Right hindlimb (tissue), 1 donor: ENCODE results near the gene ZBTB7C.

Source experiments
- DNase-seq: peaks from one replicate; pipeline ENCODE4 v3.0.0-alpha.2; 2018

Gene ZBTB7C

DNA sequence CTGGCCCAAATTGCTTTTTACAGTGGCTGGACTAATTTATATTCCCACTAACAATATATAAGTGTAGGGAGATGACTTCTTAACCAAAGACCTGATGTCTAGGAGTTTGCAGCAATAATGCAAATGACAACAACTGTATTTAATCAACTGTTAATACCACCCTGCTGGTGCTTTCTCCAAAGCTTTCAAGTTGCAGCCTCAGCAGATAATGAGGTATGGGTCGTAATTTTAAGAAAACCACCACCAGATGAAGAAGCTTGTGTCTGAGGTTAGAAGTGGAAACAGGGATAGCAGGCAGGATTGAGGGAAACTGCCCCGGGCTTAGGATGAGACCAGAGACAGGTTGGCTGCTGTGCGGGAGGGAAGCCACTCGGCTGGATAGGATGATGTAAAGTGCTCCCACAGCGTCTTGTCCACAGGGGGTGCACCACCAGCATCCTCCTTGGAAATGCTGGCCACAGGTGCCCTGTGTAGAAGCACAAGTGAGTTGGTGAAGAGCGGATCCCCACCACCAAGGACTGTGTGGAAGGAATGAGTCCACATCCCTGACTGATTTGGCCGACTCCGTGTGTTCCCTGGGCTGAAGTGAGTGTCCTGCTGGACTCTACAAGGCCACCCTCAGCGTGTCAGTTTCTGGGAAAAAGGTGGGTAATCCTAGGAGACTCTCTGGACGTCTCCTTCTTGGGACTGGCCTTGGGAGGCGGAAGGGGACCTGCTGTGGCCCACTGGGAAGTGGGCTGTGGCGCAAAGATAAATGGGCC lies 402.6 kb downstream of the ZBTB7C start:
- DNase-seq = peak; percentile 12

DNA sequence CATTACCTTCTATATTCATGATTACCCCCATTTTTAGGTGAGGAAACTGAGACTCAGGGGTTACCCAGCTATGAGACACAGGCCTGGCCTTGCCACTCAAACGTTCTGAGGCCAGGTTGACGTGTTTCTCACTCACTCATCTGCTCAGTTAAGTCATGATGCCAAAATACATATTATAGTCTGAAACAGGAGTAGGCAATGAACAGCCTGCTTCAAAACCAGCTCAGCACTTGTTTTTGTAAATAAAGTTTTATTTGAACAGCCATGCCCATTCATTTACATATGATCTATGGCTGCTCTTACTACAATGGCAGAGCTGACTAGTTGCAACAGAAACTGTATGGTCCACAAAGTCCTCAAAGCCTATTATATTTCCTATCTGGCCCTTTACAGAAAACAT lies 404.6 kb downstream of the ZBTB7C start:
- DNase-seq = no peak

DNA sequence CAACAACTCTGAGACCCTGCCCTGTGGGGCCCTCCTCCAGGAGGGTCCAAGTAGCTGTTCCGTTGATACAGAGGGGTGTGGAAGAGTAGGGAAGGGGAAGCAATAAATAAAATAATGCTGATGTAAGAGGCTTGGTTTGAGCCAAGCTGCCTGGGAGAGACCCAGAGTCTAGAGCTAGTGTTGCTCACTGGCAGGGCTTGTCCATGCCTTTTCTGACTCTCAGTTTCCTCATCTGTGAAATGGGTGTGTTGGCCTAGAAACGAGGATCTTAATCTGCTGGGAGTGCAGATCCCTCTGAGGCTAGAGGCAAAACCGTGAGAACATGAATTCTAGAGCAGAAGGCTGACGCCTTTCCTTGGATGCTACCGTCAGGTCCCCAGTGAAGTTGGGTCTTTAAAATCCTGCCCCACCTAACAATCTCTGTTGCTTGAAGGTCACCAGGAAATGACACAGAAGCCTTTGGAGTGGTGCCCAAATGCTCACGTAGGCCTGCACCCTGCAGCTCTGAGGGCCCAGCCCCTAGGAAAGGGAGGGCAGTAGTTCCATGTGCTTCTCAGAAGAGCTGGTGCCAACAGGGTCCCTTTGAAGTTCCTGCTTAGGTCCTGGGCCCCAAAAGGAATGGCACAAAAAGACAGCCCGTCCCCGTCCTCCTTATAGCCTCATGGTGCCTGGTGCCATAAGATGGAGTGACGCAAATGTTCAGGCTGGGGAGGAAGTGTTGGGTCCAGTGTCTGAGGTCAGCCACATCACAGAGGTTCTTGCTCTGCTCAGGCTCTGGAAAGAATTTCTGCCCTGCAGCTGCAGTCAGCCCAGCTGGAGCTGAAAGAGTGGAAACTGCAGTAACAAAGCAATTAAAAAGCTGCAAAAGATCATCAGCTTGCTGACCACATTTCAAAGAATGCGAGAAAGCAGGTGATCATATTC lies 405.5 kb downstream of the ZBTB7C start:
- DNase-seq = peak; percentile 36

DNA sequence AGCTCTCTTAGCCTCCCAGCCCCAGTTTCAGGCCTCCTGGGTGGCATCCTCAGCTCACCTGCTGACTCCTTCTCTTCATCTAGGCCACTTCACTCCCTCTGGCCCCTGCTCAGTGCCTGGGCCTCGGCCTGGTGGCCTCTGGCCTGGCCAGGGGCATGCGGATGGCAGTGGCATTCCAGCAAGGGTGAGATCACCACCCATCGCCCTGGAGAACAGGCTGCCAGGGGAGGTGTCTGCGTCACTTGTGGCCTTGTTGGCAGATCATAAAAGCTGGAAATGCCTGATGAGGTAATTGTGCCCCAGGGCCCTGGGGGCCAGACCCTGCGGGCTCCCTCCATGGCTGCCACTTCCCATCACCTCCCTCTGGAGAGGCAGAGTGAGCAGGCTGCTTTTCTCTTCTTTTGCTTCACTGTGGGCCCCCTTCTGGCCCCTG lies 406.2 kb downstream of the ZBTB7C start:
- peak; percentile 25 for DNase-seq

DNA sequence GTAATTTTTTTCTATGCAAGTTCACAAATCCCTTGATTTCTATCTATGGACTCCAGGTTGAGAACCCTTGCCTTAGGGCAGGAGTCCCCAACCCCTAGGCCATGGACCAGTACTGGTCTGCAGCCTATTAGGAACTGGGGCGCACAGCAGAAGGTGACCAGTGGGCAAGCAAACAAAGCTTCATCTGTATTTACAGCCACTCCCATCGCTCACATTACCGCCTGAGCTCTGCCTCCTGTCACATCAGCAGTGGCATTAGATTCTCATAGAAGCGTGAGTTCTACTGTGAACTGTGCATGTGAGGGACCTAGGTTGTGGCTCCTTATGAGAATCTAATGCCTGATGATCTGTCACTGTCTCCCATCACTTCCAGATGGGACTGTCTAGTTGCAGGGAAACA lies 408.5 kb downstream of the ZBTB7C start:
- peak; percentile 6 for DNase-seq

DNA sequence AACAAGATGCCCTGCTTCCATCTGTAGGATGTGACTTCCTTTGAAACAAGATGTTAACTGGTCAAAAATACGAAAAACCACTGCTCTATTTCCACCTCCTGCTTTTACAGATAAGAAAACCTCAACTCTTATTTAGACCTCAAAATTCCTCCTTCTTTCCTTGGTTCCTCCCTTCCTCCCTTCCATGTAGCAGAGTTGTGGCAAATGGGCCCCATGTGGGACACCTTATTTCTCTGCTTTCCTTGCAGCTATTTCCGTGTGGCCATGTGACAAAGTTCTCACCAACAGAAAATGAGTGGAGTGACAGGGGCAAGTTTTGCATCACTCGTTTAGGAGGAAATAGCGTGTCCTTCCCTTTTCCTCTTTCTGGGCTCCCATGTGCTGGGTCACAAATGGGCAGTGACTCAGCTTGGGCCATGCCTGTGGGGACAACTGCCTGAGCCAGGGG lies 409.4 kb downstream of the ZBTB7C start:
- peak; percentile 8 for DNase-seq

DNA sequence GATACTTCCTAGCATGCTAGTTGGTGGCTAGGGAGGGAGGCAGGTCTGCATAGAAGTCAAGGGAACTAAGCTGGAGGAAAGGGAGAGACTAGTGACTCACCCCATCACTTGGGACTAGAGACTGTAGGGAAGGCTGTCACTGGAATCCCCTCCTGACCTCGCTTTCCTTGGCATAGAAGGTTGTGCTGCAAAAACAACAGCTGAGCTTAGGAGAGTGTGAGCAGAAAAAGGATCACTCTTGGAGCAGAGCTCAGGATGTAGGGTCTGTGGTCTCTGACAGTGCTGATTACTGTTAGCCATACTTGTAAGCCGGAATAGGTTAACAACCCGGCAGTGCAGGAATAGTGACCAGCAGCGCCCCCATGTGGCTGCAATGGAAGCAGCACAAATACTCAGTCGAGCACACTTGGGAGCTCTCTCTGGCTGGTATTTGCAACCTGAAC lies 411.8 kb downstream of the ZBTB7C start:
- DNase-seq = no peak

DNA sequence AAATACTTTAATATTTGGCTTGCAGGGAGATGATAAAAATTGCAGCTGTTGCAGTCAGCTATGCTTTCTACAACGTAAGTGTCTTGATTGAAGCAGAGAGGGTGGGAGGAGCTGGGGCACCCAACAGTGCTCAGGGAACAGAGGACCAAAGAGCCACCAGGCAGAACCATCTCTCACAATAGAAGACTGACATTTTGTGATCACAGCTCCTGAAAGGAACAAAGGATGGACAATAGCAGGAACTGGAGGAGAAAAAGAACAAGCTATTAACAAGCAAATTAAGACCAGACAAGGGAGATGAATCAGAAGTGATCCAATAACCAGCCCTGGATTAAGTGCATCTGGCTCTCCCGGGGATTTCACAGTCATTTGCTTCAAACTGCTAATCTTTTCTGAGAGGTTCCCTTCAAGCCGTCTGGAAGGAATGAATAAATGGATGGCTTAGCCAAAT lies 413.1 kb downstream of the ZBTB7C start:
- no peak for DNase-seq

DNA sequence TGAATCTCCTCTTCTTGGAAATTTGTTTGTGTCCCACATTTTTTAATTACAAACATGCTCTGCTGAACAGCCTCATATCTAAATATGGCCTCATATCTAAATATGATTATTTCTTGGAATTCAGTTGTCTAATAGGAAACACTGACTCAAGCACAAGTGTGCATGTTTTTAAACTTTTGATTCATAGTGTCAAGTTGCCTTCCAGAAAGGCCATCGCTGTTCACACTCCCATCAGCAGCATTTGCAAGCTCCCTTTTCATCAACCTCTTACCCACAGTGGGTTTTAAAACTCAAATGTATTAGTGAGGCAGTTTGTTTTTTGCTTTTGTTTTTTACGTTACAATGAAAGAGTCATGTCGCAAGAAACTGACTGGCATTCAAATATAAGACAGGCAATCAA lies 413.5 kb downstream of the ZBTB7C start:
- DNase-seq = no peak

DNA sequence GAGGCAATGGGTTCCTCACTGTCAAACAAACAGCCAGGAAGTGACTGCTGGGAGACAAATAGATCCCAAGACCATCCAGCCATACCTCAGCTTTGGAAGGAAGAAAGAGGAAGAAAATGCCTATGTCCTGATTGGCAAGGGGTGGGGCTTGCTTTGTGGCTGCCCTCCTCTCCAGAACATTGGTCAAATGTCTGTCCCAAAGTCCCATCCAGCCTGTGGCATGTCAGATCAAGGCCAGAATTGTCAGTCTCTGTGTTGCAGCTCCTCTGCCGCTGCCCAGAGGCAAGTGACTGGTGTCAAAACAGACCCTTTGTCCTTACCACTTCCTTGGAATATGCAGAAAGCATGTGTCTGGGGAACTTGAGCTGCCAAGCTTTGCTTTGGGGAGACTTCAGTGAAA lies 415.8 kb downstream of the ZBTB7C start:
- no peak for DNase-seq

DNA sequence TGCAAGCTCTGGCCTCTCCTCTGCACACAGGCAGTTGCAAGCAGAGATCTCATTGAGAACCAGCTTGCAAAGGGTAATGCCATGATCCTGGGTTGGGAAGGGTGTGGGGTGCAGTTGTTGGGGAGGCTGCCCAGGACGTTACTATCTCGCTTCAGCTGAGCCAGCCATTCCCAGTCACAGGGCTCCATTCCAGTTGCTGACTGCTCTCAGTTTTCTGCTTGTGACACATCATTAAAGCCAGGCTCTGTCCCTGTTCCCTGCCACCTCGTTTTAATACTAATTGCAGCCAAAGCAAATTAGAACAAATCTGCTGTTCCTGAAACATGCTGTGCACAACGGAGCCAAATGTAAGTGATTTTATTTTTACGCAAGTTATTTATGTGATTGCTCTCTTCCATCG lies 416.2 kb downstream of the ZBTB7C start:
- no peak for DNase-seq

DNA sequence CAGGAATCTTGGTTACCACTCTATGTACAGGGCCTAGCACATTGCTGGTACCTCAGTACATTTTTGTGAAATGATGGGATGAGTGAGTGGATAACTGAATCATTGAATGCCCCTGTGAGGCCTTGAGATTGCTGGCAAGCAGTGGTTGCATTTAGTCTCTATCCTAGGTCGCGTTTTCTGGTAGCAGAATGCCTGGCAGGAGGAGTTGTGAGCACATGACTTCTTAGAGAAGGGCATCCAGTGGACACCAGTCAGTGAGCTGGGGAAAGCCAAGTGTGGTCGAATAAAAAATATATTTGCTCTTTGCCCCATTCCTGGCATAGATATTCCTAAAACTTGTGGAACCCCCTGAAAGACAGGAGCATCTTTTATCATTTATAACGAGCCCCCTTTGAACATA lies 416.9 kb downstream of the ZBTB7C start:
- DNase-seq = no peak

DNA sequence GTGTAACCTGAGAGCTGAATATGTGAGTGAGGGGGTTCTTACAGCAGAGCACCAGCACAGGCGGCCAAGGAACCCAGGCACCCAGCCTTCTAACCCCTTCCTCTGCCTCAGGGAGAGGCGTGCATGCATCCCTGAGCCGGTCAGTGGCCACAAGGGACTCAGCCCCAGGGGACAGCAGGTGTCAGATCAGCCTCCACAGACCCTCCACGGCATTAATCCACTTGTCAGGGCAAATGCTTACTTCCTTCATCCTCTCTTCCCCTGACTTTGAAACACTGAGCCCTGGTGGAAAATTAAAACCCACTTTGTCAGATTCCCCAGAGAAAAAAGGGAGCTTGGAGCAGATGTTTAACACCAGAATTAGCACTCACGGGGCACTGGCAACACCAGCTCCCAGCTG lies 418.2 kb downstream of the ZBTB7C start:
- DNase-seq = no peak

DNA sequence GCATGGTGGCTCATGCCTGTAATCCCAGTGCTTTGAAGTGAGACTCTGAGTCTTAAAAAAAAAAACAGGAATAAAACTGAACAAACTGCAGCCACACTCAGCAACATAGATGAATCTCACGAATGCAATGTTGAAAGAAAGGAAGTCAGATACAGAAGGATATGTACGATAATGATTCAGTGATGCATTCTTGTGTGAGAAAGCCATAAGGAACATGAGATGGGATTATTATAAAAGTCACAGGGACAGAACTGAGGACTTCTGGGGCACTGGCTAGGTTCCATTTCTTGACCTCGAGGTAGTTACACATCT lies 421.8 kb downstream of the ZBTB7C start:
- DNase-seq = no peak

DNA sequence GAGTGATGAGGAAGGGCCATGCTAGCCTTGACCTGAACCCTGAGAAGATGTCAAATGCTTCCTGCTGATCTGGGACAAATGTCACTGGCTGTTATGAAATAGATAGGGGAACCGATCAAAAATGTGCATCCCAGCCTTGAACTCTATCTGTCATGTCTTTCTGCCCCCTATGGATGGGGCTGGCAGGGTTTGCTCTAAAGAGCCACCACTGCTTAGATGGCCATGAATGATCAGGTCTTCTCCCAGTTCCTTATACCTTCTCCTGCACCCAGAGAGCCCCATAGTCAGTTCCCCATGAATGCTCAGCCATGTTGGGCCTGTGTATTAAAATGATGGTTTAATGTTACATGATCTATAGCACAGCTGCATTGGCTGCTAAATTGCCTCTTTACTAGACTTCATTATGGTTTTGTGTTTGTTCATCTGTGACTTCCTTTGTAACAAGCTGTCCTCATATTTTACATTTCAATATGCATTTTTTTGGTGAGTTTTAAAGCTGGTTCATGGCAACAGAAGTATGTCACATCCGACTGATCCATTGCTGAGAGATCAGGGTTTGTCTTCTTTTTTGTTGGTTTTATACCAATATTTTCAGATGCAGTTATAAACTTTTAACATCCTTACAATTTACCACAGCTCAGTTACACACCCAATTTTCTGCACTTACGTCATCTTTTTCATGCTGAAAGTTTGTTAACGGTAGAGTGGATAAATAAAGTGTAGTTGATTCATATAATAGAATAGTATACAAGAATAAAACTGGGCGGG lies 422.4 kb downstream of the ZBTB7C start:
- no peak for DNase-seq

DNA sequence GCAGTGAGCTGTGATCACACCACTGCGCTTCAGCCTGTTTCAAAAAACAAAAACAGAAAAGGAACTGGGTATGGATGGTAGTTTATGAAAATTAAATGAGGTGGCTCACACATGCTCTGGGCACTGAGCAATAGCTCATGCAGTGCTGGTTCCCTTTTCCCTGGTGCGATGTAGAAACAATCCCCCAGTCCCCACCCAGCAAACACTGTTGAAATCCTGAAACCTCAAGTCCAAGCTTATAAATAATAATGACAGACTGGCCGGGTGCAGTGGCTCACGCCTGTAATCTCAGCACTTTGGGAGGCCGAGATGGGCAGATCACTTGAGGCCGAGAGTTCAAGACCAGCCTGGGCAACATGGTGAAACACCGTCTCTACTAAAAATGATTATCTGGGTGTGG lies 423.3 kb downstream of the ZBTB7C start:
- DNase-seq = no peak

DNA sequence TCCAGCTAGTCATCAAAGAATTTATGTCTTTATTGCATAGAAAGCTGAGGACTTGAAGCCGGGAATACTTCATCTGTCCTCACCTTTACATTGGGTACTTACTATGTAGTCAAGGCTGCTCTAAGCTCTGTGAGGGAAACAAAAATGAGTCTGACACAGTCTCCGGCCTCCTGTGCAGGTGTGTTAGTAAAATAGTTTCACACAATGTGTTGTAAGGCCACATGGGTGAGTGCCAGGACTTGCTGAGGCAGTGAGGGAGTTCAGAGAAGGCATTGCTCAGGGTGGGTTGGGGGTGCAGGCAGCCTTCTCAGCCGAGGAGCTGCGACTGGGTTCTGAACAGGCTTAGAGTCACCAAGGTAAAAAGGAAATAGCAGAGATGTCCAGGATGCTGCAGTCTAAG lies 424.2 kb downstream of the ZBTB7C start:
- no peak for DNase-seq

DNA sequence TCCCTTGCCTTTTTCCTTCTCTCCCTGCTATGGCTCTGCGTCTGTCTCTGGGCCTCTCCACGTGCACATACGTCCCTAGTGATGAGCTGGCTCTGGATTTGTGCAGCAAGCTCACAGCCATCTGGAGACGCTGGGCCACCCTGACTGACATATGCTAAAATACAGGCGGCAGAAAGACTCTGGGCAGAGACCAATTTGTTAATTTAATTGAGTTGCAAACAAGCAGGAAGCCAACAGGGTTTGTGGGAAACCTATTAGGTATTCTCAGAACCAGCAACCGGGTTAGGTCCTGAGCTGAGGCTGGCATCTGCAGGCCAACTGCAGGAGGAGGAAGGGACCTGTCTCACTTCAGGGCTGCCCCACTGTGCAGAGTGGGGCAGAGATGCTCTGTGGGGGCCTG lies 425.2 kb downstream of the ZBTB7C start:
- no peak for DNase-seq

DNA sequence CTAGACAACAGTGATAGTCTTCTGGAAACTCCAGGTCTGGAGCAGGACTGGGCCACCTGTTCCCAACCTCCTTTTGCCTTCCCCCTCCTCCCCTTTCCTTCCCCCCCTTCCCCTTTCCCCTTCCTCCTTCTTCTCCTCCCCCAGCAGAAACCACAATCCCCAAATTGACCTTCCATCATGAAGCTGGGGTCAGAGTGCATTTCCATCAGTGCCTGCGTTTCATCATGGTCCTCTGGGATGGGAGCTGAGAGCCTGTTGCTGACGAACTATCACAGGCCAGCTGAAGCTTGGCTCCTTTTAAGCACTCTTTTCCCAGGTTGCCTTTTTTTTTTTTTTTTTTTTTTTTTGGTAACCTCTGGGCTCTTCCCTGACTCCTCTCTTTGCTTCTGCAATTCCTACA lies 426.1 kb downstream of the ZBTB7C start:
- DNase-seq = no peak

DNA sequence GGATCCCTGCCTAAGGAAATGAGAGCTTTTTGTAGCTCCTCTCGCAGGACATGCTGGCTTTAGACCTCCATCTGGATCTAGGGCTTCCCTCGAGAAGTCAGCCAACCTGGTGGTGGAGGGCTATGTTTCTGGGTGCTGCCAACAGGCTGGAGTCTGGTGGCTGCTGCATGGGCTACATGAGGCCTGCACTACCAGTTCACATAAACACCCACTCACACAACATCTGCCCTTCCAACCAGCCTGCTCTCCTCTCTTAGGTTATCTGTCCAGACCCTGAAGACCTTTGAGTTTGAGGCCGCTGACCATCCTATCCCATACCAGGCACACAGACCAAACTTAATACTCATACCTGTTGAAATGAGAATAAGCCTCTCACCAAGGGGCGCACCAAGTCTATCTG lies 427.4 kb downstream of the ZBTB7C start:
- DNase-seq = no peak

DNA sequence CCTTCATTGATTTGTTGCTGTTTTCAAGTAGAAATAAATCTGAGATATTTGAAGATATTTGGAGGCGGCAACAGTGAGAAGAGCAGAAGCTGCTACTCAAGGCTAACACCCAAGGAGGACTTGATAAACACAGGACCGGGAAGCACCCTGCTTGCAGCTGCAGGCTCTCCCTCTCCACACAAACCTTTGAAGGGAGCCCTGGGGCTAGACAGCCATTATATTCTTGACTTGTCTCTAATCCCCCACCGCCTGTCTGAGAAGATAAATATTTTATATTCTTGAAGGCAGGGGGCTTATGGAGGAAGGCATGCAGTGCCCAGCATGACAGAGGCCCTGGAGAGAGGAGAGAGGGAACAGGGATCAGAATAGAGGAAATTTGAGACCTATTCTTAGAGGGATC lies 427.9 kb downstream of the ZBTB7C start:
- no peak for DNase-seq

DNA sequence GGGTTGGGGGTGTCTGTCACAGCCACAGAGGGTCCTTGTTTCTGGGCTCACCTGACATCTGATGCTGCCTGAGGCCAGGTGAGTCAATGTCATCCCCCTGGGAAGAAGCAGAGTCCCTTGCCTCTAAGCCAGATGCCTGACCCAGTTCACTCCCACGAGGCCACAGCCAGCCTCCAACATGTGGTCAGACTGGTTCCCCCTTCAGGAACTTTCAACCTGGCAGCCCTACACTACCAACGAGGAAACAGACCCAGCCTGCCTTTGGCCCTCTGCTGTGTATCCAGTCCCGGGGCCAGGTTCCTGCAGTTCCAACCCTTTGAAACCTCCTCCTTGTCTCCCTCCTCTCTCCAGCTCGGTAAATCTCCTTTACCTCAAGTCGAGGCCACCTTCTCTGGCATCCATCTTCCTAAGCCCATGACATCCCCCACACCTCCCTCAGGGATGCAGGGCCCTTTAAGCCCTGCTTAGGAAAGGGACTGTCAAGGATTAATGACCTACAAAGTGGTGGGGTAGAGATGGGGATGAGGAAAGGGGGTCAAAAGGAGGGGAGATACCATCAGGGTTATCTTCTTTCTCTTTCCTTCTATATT lies 429.5 kb downstream of the ZBTB7C start:
- DNase-seq = no peak

DNA sequence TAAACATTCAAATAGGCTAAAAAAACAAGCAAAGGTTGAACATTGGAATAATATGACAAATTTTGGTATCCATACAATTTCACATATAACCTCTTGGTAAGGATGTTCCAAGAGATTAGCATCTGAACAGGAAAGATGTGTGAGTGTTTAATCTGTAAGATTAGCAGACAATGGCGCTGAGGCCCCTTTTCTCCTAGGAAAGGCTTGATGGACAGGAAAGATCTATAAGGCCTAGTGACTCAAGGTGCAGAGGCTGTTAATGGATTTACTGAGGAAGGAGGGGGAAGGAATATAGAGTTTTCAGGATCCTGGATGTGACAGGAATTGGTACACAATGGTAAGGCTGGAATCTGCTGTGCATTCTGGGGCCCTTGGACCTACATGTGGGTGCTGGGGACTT lies 430.6 kb downstream of the ZBTB7C start:
- DNase-seq = no peak
